GM12873 (cell line): ENCODE measurements around the gene SLC16A3.

Source experiments
- TF ChIP-seq, protein P1 (sequence below): IDR thresholded peaks from 2 replicates; pipeline ENCODE4 v1.5.1; 2012; ENCODE audit warnings: low read depth, mild to moderate bottlenecking, moderate library complexity, low read length, control low read depth; ENCODE audit not compliant: insufficient read depth; ENCODE audit errors: missing control alignments

Gene SLC16A3

DNA sequence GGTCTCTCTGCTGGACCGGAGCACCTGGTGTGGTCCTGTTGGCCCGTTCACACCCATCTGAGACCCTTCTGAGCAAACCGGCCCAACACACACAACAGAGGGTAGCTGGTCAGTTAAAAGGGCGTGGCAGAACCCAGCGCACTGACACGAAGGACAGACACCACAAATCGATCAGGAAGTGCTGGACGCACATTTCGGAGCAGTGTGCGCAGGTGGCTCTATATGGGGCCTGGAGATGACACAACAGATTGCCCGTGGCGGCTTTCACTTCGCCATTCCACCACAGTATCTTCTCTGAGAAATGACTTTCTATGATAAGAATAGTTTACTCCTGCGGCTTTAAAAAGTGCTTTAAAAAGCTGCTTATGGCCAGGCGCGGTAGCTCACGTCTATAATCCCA lies 28.7 kb upstream of the SLC16A3 start:
- TF ChIP-seq, protein P1, sequence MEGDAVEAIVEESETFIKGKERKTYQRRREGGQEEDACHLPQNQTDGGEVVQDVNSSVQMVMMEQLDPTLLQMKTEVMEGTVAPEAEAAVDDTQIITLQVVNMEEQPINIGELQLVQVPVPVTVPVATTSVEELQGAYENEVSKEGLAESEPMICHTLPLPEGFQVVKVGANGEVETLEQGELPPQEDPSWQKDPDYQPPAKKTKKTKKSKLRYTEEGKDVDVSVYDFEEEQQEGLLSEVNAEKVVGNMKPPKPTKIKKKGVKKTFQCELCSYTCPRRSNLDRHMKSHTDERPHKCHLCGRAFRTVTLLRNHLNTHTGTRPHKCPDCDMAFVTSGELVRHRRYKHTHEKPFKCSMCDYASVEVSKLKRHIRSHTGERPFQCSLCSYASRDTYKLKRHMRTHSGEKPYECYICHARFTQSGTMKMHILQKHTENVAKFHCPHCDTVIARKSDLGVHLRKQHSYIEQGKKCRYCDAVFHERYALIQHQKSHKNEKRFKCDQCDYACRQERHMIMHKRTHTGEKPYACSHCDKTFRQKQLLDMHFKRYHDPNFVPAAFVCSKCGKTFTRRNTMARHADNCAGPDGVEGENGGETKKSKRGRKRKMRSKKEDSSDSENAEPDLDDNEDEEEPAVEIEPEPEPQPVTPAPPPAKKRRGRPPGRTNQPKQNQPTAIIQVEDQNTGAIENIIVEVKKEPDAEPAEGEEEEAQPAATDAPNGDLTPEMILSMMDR: no peak

DNA sequence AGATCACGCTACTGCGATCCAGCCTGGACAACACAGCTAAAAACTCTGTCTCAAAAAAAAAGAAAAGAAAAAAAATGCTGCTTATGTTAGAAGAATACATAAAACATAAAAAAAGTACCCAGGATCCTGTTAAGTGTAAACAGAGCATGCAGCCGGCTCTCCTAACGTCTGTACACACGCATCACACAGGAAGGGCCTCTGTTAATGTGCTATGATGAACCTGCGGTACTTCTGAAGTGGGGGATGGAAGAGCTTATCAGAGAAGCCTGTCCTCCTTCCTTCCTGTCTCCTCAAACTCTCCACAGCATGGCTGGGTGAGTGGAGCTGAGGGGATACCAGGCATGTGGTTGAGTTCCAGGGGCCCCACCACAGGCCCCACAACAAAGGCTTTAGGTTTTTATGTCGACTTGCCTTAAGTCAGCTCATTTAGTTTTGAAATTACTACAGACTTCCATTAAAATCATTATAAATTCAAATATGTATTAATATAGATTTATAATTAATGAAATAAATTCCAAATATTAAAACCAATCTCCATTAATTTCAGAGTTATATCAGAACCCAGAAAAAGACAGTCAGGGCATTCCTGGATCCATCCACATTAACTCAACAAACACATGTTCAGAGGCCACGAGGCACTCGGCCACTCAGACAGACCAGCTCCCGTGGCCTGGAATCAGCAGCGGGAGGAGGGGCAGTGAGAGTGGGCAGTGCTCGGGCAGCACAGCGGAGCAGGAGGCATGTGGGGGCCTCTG lies 27.9 kb upstream of the SLC16A3 start:
- TF ChIP-seq, protein P1: no peak

DNA sequence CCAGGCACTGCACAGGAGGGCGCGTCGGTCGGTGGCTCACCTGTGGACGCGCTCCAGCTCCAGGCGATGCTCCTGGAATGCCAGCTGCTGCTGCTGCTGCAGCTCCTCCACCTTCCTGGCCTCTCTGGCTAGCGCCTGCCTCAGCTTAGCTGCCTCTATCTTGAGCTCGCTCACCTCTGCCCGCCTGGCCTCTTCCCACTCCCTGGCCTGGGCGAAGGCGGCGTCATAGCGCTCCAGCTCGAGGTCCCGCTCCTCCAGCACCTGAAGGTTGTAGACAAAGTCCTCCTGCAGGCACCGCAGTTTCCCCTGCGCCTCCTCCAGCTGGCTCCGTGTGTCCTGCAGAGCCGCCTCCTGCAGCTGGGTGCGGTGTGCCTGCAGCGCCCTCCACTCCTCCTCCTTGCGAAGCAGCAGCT lies 27.3 kb upstream of the SLC16A3 start:
- TF ChIP-seq, protein P1: no peak

DNA sequence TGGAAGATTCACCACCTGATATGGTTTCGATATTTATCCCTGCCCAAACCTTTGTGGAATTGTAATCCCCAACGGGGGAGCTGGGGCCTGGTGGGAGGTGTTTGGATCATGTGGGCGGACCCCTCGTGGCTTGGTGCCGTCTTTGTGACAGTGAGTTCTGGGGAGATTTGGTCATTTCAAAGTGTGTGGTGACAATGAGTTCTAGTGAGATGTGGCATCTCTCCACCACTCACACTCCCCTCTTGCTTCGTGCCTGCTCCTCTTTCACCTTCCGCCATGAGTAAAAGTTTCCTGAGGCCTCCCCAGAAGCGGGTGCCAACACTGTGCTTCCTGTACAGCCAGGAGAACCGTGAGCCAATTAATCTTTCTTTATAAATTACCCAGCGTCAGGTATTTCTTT lies 25.9 kb upstream of the SLC16A3 start:
- TF ChIP-seq, protein P1: no peak

DNA sequence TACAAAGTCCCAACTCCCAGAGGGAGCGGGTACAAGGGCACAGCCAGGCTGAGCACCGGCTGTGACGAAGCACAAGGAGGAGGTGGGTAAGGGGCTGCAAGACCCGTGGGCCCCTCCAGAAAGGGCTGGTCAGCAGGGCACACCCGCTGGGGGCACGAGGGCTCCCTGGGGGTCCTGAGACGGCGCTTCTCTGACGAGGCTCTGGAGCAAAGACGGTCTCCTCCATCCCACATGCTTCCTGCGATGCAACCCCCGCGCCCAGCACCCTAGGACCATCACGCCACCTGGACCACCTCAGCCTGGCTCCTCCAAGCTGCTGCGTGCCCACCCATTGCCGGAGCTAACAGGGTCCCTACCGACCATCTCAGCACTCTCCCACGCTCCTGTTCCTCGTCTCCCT lies 24.9 kb upstream of the SLC16A3 start:
- TF ChIP-seq, protein P1: no peak

DNA sequence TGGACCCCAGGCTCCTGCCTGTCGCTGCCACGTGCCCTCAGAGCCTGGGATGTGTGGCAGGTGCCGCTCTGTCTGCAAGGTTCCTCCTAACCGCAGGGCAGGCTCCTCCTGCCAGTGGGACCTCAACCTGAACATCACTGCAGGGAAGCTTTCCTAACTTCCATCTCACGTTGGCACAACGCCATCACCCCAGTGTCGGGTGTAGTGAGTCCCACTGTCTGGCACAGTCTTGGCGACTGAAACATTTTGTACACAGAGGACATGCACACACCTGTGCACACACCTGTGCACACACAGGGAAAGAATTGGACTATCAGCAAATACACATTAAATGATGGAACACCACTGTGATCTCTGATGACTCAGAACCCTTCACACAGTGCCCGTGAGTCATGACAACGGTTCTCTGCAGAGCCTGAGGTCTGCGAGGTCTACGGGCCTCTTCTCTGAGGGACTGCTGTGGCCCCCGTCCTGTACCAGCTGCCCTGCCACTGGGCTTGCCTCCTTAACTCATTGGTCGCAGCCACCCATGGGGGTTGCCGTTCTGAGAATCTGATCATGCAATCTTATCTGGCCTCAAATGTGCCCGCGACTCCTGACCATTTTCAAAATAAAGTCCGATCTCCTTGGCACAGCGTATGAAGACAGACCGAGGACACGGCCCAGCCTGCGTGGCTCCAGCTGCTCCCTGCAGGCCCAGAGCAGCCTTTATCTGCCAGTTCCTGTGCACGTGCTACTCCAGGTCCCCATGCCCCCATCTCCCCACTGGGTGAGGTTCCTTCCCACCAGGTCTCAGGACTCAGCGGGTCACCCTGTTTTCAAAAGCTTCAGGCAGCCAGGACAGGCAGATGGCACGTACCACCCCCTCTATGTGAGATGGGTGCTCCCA lies 23.8 kb upstream of the SLC16A3 start:
- TF ChIP-seq, protein P1: no peak
